ENCODE measurements around the gene HYDIN.
"Not testable (repeated sequence)": the region's sequence is repeated elsewhere in the genome, so short reads cannot be mapped to it uniquely, and the experiment has no call there.

Gene HYDIN

GRCh38 chr16:70992511-70992910 is 238.0 kb downstream of the HYDIN start:
- H3K4me3 ChIP-seq (ENCODE audit: low read depth, low read length); DNase-seq (ENCODE audit: low read depth): not testable (repeated sequence)

GRCh38 chr16:70987019-70987715 is 243.4 kb downstream of the HYDIN start:
- H3K4me3 ChIP-seq (ENCODE audit: low read depth, low read length); DNase-seq (ENCODE audit: low read depth): not testable (repeated sequence)

GRCh38 chr16:70984675-70985074 is 245.8 kb downstream of the HYDIN start:
- H3K4me3 ChIP-seq (ENCODE audit: low read depth, low read length); DNase-seq (ENCODE audit: low read depth): not testable (repeated sequence)

GRCh38 chr16:70968332-70968731 is 262.2 kb downstream of the HYDIN start:
- DNase-seq (ENCODE audit: low read depth); H3K4me3 ChIP-seq (ENCODE audit: low read depth, low read length): not testable (repeated sequence)

GRCh38 chr16:70960169-70960568 is 270.4 kb downstream of the HYDIN start:
- not testable (repeated sequence) for DNase-seq (ENCODE audit: low read depth); H3K4me3 ChIP-seq (ENCODE audit: low read depth, low read length)

GRCh38 chr16:70954922-70955321 is 275.6 kb downstream of the HYDIN start:
- not testable (repeated sequence) for H3K4me3 ChIP-seq (ENCODE audit: low read depth, low read length)

GRCh38 chr16:70953824-70954223 is 276.7 kb downstream of the HYDIN start:
- not testable (repeated sequence) for DNase-seq (ENCODE audit: low read depth); H3K4me3 ChIP-seq (ENCODE audit: low read depth, low read length)

More at GRCh38 chr16:70954922-70955321, 275.6 kb downstream of the HYDIN start:
- DNase-seq (ENCODE audit: low read depth) = not testable (repeated sequence)

GRCh38 chr16:70943551-70943950 is 287.0 kb downstream of the HYDIN start:
- H3K4me3 ChIP-seq (ENCODE audit: low read depth, low read length); DNase-seq (ENCODE audit: low read depth): not testable (repeated sequence)

GRCh38 chr16:70939690-70940359 is 290.7 kb downstream of the HYDIN start:
- not testable (repeated sequence) for H3K4me3 ChIP-seq (ENCODE audit: low read depth, low read length); DNase-seq (ENCODE audit: low read depth)

GRCh38 chr16:70936781-70937525 is 293.6 kb downstream of the HYDIN start:
- H3K4me3 ChIP-seq (ENCODE audit: low read depth, low read length); DNase-seq (ENCODE audit: low read depth): not testable (repeated sequence)

- not testable (repeated sequence) for H3K4me3 ChIP-seq (ENCODE audit: low read depth, low read length); DNase-seq (ENCODE audit: low read depth)
Observed at GRCh38 chr16:70935325-70935724, 295.2 kb downstream of the HYDIN start.

- DNase-seq (ENCODE audit: low read depth); H3K4me3 ChIP-seq (ENCODE audit: low read depth, low read length): not testable (repeated sequence)
Observed at GRCh38 chr16:70933746-70934145, 296.8 kb downstream of the HYDIN start.

GRCh38 chr16:70930757-70931156 is 299.8 kb downstream of the HYDIN start:
- H3K4me3 ChIP-seq (ENCODE audit: low read depth, low read length); DNase-seq (ENCODE audit: low read depth): not testable (repeated sequence)

- DNase-seq (ENCODE audit: low read depth) = not testable (repeated sequence)
Observed at GRCh38 chr16:70922164-70922563, 308.4 kb downstream of the HYDIN start.

GRCh38 chr16:70920661-70921060 is 309.9 kb downstream of the HYDIN start:
- DNase-seq (ENCODE audit: low read depth); H3K4me3 ChIP-seq (ENCODE audit: low read depth, low read length): not testable (repeated sequence)

More at GRCh38 chr16:70922164-70922563, 308.4 kb downstream of the HYDIN start:
- not testable (repeated sequence) for H3K4me3 ChIP-seq (ENCODE audit: low read depth, low read length)

GRCh38 chr16:70888208-70888607 is 342.3 kb downstream of the HYDIN start:
- DNase-seq (ENCODE audit: low read depth); H3K4me3 ChIP-seq (ENCODE audit: low read depth, low read length): not testable (repeated sequence)

GRCh38 chr16:70884652-70885051 is 345.9 kb downstream of the HYDIN start:
- H3K4me3 ChIP-seq (ENCODE audit: low read depth, low read length); DNase-seq (ENCODE audit: low read depth): not testable (repeated sequence)

- not testable (repeated sequence) for DNase-seq (ENCODE audit: low read depth); H3K4me3 ChIP-seq (ENCODE audit: low read depth, low read length)
Observed at GRCh38 chr16:70882311-70882710, 348.2 kb downstream of the HYDIN start.

- DNase-seq (ENCODE audit: low read depth); H3K4me3 ChIP-seq (ENCODE audit: low read depth, low read length): not testable (repeated sequence)
Observed at GRCh38 chr16:70877895-70878294, 352.6 kb downstream of the HYDIN start.

GRCh38 chr16:70876442-70876841 is 354.1 kb downstream of the HYDIN start:
- H3K4me3 ChIP-seq (ENCODE audit: low read depth, low read length); DNase-seq (ENCODE audit: low read depth): not testable (repeated sequence)
